ENCODE measurements around the gene NAT16. TPM values are rescaled to one million over a fixed set of nuclear protein-coding genes. Genes with fewer than 3 reads are reported as not detected.

The NAT16 gene
- total and polyA plus RNA-seq, 2 donors: not detected

DNA sequence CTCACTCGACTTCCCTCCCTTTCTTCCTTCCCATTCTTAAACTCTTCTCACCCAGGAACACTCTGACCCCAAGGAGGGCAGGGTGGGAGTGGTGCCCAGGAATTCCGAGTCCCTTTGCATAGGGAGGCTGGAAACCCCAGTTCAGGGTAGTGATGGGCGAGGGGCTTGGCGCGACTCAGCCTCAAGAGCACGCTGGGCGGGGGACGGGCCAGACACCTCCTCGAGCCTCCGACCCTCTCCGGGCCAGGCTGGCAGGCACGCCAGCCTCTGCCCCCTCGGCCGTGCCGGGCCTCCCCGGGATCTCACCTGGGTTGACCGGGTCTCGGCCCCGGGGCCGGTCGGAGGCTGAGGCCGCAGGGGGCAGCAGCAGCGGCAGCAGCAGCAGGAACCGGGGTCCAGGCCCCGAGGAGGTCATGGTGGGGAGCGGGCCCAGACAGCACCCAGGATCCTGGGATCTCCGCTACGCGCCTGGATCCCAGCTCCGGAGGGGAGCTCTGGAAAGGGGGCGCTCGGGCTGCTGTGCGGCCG is 36.8 kb upstream of the NAT16 start:
- peaks cover 0 to 13% of the 10 kb centered on the region in 2 donors for H3K27me3 ChIP-seq (ENCODE audit: control insufficient read depth in 2 of 2, insufficient read depth in 1 of 2, low read length in 1 of 2)
- peak overlapping the region; percentile 84 to 96 for H3K4me3 ChIP-seq (ENCODE audit: low read length in 2 of 2)
- no peaks in the 10 kb centered on the region for H3K9me3 ChIP-seq (ENCODE audit: control insufficient read depth in 2 of 2, insufficient read depth in 1 of 2, low read length in 1 of 2)
- WGBS: 3% methylated on average over 34 of the region's 34 CpGs
- H3K4me1 ChIP-seq (ENCODE audit: control insufficient read depth in 2 of 2, insufficient read depth in 2 of 2, low read length in 2 of 2): peaks cover 7 to 18% of the 10 kb centered on the region in 2 donors
- no peak for DNase-seq (ENCODE audit: low read depth in 6 of 9, low spot score in 9 of 9)
- H3K36me3 ChIP-seq (ENCODE audit: control insufficient read depth in 2 of 2, insufficient read depth in 2 of 2, low read length in 1 of 2): peaks cover 3 to 5% of the 10 kb centered on the region in 2 donors
- no peak overlapping the region for H3K27ac ChIP-seq (ENCODE audit: low read depth in 1 of 2, low read length in 1 of 2)

GRCh38 chr7:101216001-101216859 is 36.1 kb upstream of the NAT16 start:
- no peak overlapping the region for H3K27ac ChIP-seq (ENCODE audit: low read depth in 1 of 2, low read length in 1 of 2)
- H3K4me3 ChIP-seq (ENCODE audit: low read length in 2 of 2): peak overlapping the region; percentile 84 to 96
- WGBS: 77% methylated on average over 31 of the region's 31 CpGs
- H3K9me3 ChIP-seq (ENCODE audit: control insufficient read depth in 2 of 2, insufficient read depth in 1 of 2, low read length in 1 of 2): no peaks in the 10 kb centered on the region
- DNase-seq (ENCODE audit: low read depth in 6 of 9, low spot score in 9 of 9): peak in 1 of 9 donors; percentile 20
- peaks cover 7 to 18% of the 10 kb centered on the region in 2 donors for H3K4me1 ChIP-seq (ENCODE audit: control insufficient read depth in 2 of 2, insufficient read depth in 2 of 2, low read length in 2 of 2)
- peaks cover 0 to 13% of the 10 kb centered on the region in 2 donors for H3K27me3 ChIP-seq (ENCODE audit: control insufficient read depth in 2 of 2, insufficient read depth in 1 of 2, low read length in 1 of 2)
- H3K36me3 ChIP-seq (ENCODE audit: control insufficient read depth in 2 of 2, insufficient read depth in 2 of 2, low read length in 1 of 2): peaks cover 3% of the 10 kb centered on the region in 2 donors

DNA sequence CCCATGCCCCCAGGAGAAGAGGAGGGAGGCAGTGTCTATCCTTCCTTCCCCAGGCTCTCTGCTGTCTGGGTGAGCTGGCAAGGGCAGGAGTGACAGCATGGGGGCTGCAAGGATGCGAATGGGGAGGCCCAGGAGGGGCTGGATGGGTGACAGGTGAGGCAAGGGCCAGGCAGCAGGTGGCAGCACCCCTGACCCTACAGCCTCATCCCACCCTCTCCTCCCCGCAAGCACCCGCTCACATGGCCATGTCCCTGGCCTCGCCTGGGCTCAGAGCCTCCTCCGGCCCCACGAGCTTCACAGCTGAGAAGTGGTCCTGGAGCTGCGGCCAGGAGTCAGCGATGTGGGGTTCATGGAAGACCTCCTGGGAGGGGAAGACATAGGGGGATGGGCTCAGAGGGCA is 31.9 kb upstream of the NAT16 start:
- H3K4me3 ChIP-seq (ENCODE audit: low read length in 2 of 2): no peak overlapping the region
- 97% methylated on average over 8 of the region's 8 CpGs for WGBS
- no peak overlapping the region for H3K27ac ChIP-seq (ENCODE audit: low read depth in 1 of 2, low read length in 1 of 2)
- no peak for DNase-seq (ENCODE audit: low read depth in 6 of 9, low spot score in 9 of 9)
- peaks cover 0 to 12% of the 10 kb centered on the region in 2 donors for H3K27me3 ChIP-seq (ENCODE audit: control insufficient read depth in 2 of 2, insufficient read depth in 1 of 2, low read length in 1 of 2)
- peaks cover 3 to 9% of the 10 kb centered on the region in 2 donors for H3K36me3 ChIP-seq (ENCODE audit: control insufficient read depth in 2 of 2, insufficient read depth in 2 of 2, low read length in 1 of 2)
- H3K4me1 ChIP-seq (ENCODE audit: control insufficient read depth in 2 of 2, insufficient read depth in 2 of 2, low read length in 2 of 2): peaks cover 0 to 8% of the 10 kb centered on the region in 2 donors
- no peaks in the 10 kb centered on the region for H3K9me3 ChIP-seq (ENCODE audit: control insufficient read depth in 2 of 2, insufficient read depth in 1 of 2, low read length in 1 of 2)

DNA sequence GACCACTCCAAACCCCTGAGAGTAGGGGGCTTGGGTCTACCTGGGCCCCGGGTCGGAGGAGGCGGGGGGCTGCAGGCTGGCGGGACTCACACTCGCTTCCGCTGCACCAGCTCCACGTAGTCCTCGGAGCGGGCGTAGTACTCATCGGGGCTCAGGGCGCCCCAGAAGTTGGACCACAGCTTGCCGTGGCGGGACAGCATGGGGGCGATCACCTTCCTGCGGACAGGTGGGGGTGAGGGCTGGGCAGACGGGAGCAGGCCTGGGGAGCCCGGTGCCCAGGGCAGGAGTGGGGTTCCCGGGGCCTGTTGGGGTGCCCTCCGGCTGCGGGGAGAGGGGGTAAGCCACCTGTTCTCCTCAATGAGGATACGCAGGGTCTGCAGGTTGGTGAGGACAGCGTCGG is 31.4 kb upstream of the NAT16 start:
- WGBS: 98% methylated on average over 24 of the region's 24 CpGs
- Histone ChIP-seq H3K9me3 (ENCODE audit: control insufficient read depth in 2 of 2, insufficient read depth in 1 of 2, low read length in 1 of 2) (no peaks in the 10 kb centered on the region), H3K4me1 (ENCODE audit: control insufficient read depth in 2 of 2, insufficient read depth in 2 of 2, low read length in 2 of 2) (peaks cover 0 to 3% of the 10 kb centered on the region in 2 donors), H3K27me3 (ENCODE audit: control insufficient read depth in 2 of 2, insufficient read depth in 1 of 2, low read length in 1 of 2) (peaks cover 0 to 7% of the 10 kb centered on the region in 2 donors), H3K4me3 (ENCODE audit: low read length in 2 of 2) (no peak overlapping the region), H3K36me3 (ENCODE audit: control insufficient read depth in 2 of 2, insufficient read depth in 2 of 2, low read length in 1 of 2) (peaks cover 3 to 9% of the 10 kb centered on the region in 2 donors), H3K27ac (ENCODE audit: low read depth in 1 of 2, low read length in 1 of 2) (no peak overlapping the region)
- no peak for DNase-seq (ENCODE audit: low read depth in 6 of 9, low spot score in 9 of 9)

GRCh38 chr7:101210143-101210542 is 30.1 kb upstream of the NAT16 start:
- Histone ChIP-seq H3K9me3 (ENCODE audit: control insufficient read depth in 2 of 2, insufficient read depth in 1 of 2, low read length in 1 of 2) (no peaks in the 10 kb centered on the region), H3K4me3 (ENCODE audit: low read length in 2 of 2) (no peak overlapping the region), H3K36me3 (ENCODE audit: control insufficient read depth in 2 of 2, insufficient read depth in 2 of 2, low read length in 1 of 2) (peaks cover 3 to 12% of the 10 kb centered on the region in 2 donors), H3K4me1 (ENCODE audit: control insufficient read depth in 2 of 2, insufficient read depth in 2 of 2, low read length in 2 of 2) (no peaks in the 10 kb centered on the region), H3K27me3 (ENCODE audit: control insufficient read depth in 2 of 2, insufficient read depth in 1 of 2, low read length in 1 of 2) (no peaks in the 10 kb centered on the region), H3K27ac (ENCODE audit: low read depth in 1 of 2, low read length in 1 of 2) (no peak overlapping the region)
- 98% methylated on average over 19 of the region's 19 CpGs for WGBS
- DNase-seq (ENCODE audit: low read depth in 6 of 9, low spot score in 9 of 9): no peak

- H3K36me3 ChIP-seq (ENCODE audit: control insufficient read depth in 2 of 2, insufficient read depth in 2 of 2, low read length in 1 of 2): peaks cover 3 to 12% of the 10 kb centered on the region in 2 donors
- no peak overlapping the region for H3K27ac ChIP-seq (ENCODE audit: low read depth in 1 of 2, low read length in 1 of 2)
- no peaks in the 10 kb centered on the region for H3K9me3 ChIP-seq (ENCODE audit: control insufficient read depth in 2 of 2, insufficient read depth in 1 of 2, low read length in 1 of 2)
- H3K4me1 ChIP-seq (ENCODE audit: control insufficient read depth in 2 of 2, insufficient read depth in 2 of 2, low read length in 2 of 2): no peaks in the 10 kb centered on the region
- DNase-seq (ENCODE audit: low read depth in 6 of 9, low spot score in 9 of 9): no peak
- 94% methylated on average over 14 of the region's 14 CpGs for WGBS
- no peak overlapping the region for H3K4me3 ChIP-seq (ENCODE audit: low read length in 2 of 2)
- peaks cover 0 to 6% of the 10 kb centered on the region in 2 donors for H3K27me3 ChIP-seq (ENCODE audit: control insufficient read depth in 2 of 2, insufficient read depth in 1 of 2, low read length in 1 of 2)
Observed at GRCh38 chr7:101208794-101209193, 28.7 kb upstream of the NAT16 start.

- Histone ChIP-seq H3K4me3 (ENCODE audit: low read length in 2 of 2) (no peak overlapping the region), H3K27me3 (ENCODE audit: control insufficient read depth in 2 of 2, insufficient read depth in 1 of 2, low read length in 1 of 2) (peaks cover 13 to 19% of the 10 kb centered on the region in 2 donors), H3K27ac (ENCODE audit: low read depth in 1 of 2, low read length in 1 of 2) (no peak overlapping the region), H3K4me1 (ENCODE audit: control insufficient read depth in 2 of 2, insufficient read depth in 2 of 2, low read length in 2 of 2) (no peaks in the 10 kb centered on the region), H3K36me3 (ENCODE audit: control insufficient read depth in 2 of 2, insufficient read depth in 2 of 2, low read length in 1 of 2) (peaks cover 3 to 9% of the 10 kb centered on the region in 2 donors), H3K9me3 (ENCODE audit: control insufficient read depth in 2 of 2, insufficient read depth in 1 of 2, low read length in 1 of 2) (no peaks in the 10 kb centered on the region)
- no peak for DNase-seq (ENCODE audit: low read depth in 6 of 9, low spot score in 9 of 9)
- WGBS: 97% methylated on average over 17 of the region's 17 CpGs
Observed at GRCh38 chr7:101207459-101207858, 27.4 kb upstream of the NAT16 start.

- Histone ChIP-seq H3K27ac (ENCODE audit: low read depth in 1 of 2, low read length in 1 of 2) (no peak overlapping the region), H3K9me3 (ENCODE audit: control insufficient read depth in 2 of 2, insufficient read depth in 1 of 2, low read length in 1 of 2) (no peaks in the 10 kb centered on the region), H3K36me3 (ENCODE audit: control insufficient read depth in 2 of 2, insufficient read depth in 2 of 2, low read length in 1 of 2) (peaks cover 3 to 9% of the 10 kb centered on the region in 2 donors), H3K4me3 (ENCODE audit: low read length in 2 of 2) (no peak overlapping the region), H3K27me3 (ENCODE audit: control insufficient read depth in 2 of 2, insufficient read depth in 1 of 2, low read length in 1 of 2) (peaks cover 21 to 27% of the 10 kb centered on the region in 2 donors), H3K4me1 (ENCODE audit: control insufficient read depth in 2 of 2, insufficient read depth in 2 of 2, low read length in 2 of 2) (no peaks in the 10 kb centered on the region)
- WGBS: 97% methylated on average over 19 of the region's 19 CpGs
- DNase-seq (ENCODE audit: low read depth in 6 of 9, low spot score in 9 of 9): no peak
Observed at GRCh38 chr7:101206665-101207042, 26.6 kb upstream of the NAT16 start.

- Histone ChIP-seq H3K4me1 (ENCODE audit: control insufficient read depth in 2 of 2, insufficient read depth in 2 of 2, low read length in 2 of 2) (no peaks in the 10 kb centered on the region), H3K9me3 (ENCODE audit: control insufficient read depth in 2 of 2, insufficient read depth in 1 of 2, low read length in 1 of 2) (no peaks in the 10 kb centered on the region), H3K36me3 (ENCODE audit: control insufficient read depth in 2 of 2, insufficient read depth in 2 of 2, low read length in 1 of 2) (peaks cover 0 to 9% of the 10 kb centered on the region in 2 donors), H3K4me3 (ENCODE audit: low read length in 2 of 2) (no peak overlapping the region), H3K27me3 (ENCODE audit: control insufficient read depth in 2 of 2, insufficient read depth in 1 of 2, low read length in 1 of 2) (peaks cover 24 to 33% of the 10 kb centered on the region in 2 donors), H3K27ac (ENCODE audit: low read depth in 1 of 2, low read length in 1 of 2) (no peak overlapping the region)
- DNase-seq (ENCODE audit: low read depth in 6 of 9, low spot score in 9 of 9): no peak
- WGBS: 93% methylated on average over 32 of the region's 32 CpGs
Observed at GRCh38 chr7:101205901-101206664, 26.0 kb upstream of the NAT16 start.

Measured in thymus (tissue), 11 donors.